GM18498 (cell line): Measurements from ENCODE around the gene PCSK4.
A peak's percentile ranks its signal among the peaks of the same experiment; 100 is the strongest.

Experiments used
- ATAC-seq: cut with Tn5 transposase; IDR thresholded peaks from one replicate; pipeline ENCODE4 v1.9.1; 2021; ENCODE audit warnings: mild to moderate bottlenecking, moderate library complexity; ENCODE audit not compliant: unreplicated experiment

Gene PCSK4

DNA sequence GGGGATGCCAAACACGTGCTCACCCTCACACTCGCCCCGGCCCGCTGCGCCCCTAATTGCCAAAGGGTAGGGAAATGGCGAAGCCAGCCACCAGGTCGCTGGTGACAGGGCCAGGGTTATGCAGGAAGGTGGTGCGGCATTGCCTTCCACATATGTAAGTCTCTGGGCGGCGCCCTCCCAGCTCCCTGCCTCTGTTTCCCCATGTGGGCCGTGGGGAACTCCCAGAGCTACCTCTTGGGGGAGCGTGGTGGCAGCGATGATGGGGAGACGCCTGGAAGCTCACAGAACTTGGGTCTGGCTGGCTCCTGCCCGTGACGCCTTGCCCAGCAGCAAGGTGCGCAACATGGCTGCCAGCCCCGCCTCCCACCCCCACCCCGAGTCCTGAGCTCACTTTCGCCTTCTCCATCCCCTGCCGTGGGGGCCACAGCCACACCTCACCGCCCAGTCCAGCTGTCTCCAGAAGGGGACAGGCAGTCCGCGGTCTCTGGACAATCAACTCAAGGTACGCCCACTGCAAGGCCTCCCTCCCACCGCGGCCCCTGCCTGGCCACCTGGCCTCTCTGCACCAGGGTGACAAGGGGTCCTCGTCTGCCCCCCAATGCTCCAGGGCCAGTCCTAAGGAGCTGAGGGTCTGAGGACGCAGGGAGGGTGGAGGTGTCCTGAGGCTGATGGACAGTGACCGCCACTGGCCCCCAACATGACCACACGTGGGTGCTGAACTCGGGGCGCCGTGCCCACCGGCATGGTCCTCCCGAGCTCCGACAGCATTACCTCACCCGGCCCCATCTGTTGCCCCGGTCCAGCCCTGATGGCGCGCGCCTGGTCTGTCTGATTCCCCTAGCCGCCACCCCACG is 17.7 kb downstream of the PCSK4 start:
- no peak for ATAC-seq

DNA sequence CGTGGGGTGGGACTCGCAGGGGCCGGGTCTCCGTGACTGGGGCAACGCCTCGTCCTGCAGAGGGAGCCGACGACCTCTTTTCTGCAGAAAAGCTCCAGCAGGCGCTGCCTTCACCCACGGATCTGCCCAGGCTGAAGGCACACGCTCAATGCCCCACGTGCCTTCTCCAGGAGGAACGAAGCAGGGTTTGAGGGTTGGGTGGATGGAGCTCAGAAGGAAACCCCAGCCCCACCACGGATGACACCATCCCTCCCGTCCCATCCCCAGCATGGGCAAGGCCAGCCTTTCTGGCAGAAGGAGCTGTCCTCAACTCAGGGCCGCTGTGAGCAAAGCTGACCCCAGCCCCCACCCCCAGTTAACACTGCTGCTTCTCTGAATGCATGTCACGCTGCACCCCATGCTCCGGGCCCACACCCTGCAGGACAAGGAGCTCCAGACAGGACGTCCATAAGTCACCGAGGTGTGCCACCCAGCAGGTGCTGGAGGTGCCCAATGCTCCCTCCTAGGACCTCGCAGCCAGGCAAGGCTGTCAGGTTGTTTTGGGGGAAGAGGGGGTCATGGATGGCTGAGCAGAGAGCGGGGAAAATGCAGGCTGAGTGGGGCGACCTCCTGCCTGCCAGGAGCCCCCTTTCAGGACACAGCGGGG is 18.5 kb downstream of the PCSK4 start:
- no peak for ATAC-seq

DNA sequence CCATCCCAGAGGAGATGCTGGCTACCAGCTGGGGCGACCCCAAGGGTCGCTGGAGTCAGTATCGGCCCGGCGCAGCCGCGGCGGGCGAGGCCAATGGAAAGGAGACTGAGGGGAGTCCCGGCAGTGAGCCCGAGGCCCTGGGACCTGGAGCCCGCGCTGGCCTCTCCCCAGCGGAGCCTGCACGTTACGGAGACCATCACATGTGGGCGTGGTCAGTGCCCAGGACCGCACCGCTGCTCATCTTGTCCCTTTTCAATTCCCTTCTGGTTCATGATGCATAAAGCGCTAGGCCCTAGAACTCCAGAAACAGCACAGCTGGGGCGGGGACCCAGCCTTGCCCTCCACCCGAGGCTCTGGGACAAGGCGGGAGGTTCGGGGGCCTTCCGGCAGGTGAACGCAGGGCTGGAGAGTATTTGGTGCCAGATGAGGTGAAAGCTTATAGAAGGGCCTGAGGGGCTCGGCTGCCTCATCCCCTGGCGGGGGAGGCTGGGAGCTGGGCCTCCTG is 19.1 kb downstream of the PCSK4 start:
- no peak for ATAC-seq

DNA sequence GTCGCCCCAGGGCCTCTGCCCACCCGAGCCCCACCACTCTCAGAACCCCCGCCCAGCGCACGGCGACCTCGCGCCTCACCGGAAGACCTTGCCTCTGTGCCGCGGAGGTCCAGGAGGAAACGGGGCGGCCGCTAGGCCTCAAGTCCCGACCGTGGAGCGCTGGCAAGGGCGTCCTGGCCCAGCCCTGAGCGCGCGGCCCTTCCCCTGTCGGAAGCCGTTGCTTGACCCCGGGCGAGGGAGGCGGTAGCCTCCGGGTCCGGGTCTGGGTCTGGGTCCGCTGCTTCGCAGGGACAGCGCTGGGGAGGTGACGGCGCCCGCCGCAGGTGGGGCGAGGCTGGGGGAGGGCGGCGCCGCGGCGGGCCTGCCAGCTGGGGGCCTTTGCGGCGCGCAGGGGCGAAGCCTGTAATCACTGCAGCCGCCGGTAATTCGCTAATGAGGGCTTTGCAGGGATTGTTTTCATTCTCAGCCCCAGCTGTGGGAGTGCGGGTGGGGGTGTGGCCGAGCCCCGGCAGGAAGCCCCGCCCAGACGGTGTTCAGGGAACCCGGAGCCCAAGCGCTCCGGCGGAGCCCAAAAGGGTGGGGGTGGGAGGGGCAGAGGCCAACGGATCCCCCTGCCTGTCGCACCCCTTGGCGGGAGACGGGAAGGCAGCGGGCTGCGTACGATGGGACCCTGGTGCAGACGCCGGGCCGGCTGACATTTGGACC is 19.7 kb downstream of the PCSK4 start:
- ATAC-seq: peak; percentile 42

DNA sequence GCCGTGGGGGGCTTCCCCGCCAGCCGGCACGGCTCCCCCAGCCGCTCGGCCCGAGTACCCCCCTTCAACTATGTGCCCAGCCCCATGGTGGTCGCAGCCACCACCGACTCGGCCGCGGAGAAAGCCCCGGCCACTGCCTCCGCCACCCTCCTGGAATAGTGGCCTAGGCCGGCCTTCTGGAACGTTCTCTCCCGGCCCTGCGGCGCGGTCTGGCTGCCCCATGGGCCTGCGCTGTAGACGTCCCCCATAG is 20.2 kb downstream of the PCSK4 start:
- no peak for ATAC-seq

DNA sequence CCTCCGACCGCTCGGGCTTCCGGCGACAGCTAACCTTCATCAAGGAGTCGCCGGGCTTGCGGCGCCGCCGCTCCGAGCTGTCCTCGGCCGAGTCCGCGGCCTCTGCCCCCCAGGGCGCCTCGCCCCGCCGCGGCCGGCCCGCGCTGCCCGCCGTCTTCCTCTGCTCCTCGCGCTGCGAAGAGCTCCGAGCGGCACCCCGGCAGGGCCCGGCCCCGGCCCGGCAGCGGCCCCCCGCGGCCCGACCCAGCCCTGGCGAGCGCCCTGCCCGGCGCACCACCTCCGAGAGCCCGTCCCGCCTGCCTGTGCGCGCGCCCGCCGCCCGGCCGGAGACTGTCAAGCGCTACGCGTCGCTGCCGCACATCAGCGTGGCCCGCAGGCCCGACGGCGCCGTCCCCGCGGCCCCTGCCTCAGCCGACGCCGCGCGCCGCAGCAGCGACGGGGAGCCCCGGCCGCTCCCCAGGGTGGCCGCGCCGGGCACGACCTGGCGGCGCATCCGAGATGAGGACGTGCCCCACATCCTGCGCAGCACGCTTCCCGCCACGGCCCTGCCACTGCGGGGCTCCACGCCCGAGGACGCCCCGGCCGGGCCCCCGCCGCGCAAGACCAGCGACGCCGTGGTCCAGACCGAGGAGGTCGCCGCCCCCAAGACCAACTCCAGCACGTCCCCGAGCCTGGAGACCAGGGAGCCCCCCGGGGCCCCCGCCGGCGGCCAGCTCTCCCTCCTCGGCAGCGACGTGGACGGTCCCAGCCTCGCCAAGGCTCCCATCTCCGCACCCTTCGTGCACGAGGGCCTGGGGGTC is 20.7 kb downstream of the PCSK4 start:
- ATAC-seq: no peak

DNA sequence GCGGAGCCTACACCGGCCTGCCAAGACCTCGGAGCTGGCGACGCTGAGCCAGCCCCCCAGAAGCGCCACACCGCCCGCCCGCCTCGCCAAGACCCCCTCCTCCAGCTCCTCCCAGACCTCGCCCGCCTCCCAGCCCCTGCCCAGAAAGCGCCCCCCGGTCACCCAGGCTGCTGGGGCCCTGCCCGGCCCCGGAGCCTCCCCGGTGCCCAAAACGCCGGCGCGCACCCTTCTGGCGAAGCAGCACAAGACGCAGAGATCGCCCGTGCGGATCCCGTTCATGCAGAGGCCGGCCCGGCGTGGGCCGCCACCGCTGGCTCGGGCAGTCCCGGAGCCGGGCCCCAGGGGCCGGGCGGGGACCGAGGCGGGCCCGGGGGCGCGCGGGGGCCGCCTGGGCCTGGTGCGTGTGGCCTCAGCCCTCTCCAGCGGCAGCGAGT is 21.3 kb downstream of the PCSK4 start:
- ATAC-seq: no peak

DNA sequence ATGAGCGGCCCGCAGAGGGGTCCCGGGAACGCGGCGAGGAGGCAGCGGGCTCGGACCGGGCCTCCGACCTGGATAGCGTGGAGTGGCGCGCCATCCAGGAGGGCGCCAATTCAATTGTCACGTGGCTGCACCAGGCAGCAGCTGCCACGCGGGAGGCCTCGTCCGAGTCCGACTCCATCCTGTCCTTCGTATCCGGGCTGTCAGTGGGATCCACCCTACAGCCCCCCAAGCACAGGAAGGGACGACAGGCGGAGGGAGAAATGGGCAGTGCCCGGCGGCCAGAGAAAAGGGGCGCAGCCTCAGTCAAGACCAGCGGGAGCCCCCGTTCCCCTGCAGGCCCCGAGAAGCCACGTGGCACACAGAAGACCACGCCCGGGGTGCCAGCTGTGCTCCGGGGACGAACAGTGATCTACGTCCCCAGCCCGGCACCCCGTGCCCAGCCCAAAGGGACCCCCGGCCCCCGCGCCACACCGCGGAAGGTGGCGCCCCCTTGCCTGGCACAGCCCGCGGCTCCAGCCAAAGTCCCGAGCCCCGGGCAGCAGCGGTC is 21.8 kb downstream of the PCSK4 start:
- ATAC-seq: no peak

DNA sequence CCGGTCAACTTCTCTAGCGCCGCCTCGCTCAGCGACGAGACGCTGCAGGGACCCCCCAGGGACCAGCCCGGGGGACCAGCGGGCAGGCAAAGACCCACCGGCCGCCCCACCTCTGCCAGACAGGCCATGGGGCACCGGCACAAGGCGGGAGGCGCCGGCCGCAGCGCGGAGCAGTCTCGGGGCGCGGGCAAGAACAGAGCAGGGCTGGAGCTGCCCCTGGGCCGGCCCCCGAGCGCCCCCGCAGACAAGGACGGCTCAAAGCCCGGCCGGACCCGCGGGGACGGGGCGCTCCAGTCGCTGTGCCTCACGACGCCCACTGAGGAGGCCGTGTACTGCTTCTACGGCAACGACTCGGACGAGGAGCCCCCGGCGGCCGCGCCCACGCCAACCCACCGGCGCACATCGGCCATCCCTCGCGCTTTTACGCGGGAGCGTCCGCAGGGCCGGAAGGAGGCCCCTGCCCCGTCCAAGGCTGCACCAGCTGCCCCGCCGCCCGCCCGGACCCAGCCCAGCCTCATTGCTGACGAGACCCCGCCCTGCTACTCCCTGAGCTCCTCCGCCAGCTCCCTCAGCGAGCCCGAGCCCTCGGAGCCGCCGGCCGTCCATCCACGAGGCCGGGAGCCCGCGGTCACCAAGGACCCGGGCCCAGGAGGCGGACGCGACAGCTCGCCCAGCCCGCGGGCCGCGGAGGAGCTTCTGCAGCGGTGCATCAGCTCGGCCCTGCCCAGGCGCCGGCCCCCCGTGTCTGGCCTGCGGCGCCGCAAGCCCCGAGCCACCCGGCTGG is 22.5 kb downstream of the PCSK4 start:
- ATAC-seq: no peak

DNA sequence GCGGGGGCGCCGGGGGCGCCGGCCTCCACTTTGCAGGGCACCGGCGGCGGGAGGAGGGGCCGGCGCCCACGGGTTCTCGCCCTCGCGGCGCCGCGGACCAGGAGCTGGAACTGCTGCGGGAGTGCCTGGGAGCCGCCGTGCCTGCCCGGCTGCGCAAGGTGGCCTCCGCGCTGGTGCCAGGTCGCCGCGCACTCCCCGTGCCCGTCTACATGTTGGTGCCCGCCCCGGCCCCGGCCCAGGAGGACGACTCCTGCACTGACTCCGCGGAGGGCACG is 23.0 kb downstream of the PCSK4 start:
- no peak for ATAC-seq

DNA sequence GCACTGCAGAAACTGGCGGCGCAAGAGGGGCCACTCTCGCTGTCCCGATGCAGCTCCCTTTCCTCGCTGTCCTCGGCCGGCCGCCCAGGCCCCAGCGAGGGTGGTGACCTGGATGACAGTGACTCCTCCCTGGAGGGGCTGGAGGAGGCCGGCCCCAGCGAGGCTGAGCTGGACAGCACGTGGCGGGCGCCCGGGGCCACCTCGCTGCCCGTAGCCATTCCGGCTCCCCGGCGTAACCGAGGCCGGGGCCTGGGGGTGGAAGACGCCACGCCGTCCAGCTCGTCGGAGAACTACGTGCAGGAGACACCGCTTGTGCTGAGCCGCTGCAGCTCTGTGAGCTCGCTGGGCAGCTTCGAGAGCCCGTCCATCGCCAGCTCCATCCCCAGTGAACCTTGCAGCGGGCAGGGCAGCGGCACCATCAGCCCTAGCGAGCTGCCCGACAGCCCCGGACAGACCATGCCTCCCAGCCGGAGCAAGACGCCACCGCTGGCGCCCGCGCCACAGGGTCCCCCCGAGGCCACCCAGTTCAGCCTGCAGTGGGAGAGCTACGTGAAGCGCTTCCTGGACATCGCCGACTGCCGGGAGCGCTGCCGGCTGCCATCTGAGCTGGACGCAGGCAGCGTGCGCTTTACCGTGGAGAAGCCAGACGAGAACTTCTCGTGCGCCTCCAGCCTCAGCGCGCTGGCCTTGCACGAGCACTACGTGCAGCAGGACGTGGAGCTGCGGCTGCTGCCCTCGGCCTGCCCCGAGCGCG is 23.5 kb downstream of the PCSK4 start:
- ATAC-seq: no peak

DNA sequence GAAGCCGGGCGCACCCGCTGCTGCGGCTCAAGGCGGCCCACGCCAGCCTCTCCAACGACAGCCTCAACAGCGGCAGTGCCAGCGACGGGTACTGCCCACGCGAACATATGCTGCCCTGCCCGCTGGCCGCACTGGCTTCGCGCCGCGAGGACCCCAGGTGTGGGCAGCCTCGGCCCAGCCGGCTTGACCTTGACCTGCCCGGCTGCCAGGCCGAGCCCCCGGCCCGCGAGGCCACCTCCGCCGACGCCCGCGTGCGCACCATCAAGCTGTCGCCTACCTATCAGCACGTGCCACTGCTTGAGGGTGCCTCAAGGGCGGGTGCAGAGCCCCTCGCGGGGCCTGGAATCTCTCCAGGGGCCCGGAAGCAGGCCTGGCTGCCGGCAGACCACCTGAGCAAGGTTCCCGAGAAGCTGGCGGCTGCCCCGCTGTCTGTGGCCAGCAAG is 24.1 kb downstream of the PCSK4 start:
- no peak for ATAC-seq

DNA sequence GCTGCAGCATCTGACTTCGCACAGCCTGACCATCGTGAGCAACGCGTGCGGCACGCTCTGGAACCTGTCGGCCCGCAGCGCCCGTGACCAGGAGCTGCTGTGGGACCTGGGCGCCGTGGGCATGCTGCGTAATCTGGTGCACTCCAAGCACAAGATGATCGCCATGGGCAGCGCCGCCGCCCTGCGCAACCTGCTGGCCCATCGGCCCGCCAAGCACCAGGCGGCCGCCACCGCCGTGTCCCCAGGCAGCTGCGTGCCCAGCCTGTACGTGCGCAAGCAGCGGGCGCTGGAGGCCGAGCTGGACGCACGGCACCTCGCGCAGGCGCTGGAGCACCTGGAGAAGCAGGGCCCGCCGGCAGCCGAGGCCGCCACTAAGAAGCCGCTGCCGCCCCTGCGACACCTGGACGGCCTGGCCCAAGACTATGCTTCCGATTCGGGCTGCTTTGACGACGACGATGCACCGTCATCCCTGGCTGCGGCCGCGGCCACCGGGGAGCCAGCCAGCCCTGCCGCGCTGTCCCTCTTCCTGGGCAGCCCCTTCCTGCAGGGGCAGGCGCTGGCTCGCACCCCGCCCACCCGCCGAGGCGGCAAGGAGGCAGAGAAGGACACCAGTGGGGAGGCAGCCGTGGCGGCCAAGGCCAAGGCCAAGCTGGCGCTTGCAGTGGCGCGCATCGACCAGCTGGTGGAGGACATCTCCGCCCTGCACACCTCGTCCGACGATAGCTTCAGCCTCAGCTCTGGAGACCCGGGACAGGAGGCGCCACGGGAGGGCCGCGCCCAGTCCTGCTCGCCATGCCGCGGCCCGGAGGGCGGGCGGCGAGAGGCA is 24.7 kb downstream of the PCSK4 start:
- no peak for ATAC-seq

DNA sequence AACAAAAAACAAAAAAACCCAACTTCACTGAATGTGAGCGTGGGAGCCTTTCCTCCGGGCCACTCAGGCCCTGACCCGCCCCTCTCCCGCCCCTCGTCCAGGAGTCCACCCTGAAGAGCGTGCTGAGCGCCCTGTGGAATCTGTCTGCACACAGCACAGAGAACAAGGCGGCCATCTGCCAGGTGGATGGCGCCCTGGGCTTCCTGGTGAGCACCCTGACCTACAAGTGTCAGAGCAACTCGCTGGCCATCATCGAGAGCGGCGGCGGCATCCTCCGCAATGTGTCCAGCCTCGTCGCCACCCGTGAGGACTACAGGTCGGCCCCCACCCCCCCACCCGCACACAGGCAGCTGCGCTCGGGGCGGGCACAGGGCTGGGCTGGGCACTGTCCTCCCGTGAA is 28.3 kb downstream of the PCSK4 start:
- ATAC-seq: no peak

DNA sequence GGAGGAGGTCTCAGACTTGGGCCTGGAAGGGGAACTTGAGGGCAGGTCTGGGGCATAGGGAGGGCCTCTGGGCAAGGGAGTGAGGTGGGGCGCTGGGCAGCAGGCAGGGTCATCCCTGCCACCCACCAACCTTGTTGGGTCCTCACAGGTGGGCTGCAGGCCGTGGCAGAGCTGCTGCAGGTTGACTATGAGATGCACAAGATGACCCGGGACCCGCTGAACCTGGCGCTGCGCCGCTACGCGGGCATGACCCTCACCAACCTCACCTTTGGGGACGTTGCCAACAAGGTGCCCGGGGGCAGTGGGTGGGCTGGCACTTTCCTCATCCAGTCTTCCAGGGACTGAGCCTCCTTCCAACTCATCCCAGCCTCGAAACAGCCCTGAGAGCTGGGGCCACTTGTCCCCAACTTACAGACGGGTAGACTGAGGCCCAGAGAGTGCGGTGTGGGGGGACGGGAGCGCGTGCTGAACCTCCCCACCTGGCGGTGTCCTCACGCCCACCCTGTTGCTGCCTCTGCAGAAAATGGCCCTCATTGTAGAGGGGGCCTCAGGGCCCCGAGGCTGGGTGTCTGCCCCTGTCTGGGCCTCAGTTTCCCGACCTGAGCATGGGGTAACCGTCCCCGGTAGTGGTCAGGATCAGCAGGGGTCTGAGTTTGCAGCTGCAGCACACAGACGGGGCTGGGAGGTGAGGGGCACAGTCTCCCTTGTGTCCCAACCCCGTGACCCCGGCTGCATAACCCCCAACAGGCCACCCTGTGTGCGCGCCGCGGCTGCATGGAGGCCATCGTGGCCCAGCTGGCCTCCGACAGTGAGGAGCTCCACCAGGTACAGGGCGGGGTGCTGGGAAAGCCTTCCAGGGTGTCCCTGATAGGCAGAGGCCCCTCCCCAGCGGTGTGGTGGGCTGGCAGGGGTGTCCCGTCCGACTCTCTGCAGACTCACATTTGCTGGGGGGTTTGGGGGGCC is 29.8 kb downstream of the PCSK4 start:
- ATAC-seq: no peak

DNA sequence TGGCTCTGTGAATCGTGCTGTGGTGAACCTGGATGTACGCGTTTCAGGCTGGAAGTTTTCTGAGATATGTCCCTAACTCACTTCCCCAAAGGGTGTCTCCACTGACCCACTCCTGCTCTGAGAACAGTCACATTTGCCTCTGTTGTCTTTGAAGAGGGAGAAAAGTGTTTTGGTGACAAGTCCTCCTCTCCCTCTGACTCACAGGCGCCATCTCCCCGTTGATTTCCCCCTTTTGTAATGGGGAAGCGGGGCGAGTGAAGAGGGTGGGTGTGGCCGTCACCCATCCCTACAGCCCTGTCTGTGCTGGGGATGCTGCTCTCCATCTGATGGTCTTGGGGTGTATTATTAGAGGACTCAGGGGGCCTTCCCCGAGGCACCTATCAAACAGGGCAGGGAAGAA is 30.7 kb downstream of the PCSK4 start:
- ATAC-seq: no peak

DNA sequence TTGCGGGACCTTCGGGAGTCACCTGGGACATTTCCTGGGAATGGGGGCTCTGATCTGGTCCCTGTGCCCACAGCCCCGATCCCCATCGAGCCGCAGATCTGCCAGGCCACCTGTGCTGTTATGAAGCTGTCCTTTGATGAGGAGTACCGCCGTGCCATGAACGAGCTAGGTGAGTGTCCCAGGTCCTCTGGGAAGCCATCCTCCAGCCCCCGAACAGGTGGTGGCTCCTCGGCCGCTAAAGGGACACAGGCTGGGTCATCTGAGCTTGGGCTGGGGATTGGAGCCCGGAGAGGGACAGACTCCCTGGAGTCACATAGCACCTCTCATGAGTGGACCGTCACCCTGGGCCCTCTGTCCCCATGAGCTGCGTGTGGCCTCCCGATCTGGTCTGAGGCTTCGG is 32.3 kb downstream of the PCSK4 start:
- ATAC-seq: no peak
